Common myeloid progenitor, CD34-positive (primary cell): ENCODE results near the gene PACRG.

ENCODE experiments used
- CTCF ChIA-PET: fragments of 350-600 bp; sonication (Branson Sonifier 250); formaldehyde crosslinking; loops from one replicate; lab custom pipeline; 2021; ENCODE audit warnings: antibody characterized with exemption; lab: Charles Lee
- POLR2A ChIA-PET: fragments of 350-600 bp; sonication (Branson Sonifier 250); formaldehyde crosslinking; loops from one replicate; lab custom pipeline; 2021; ENCODE audit warnings: antibody characterized with exemption; lab: Charles Lee
- DNase-seq, 3 donors: peaks; one replicate each; pipeline versions ENCODE4 v3.0.0 to v3.0.0-alpha.2; 2013
- H3K27ac ChIP-seq, 2 experiments: 1 replicate in 1 of 2; 2 replicates in 1 of 2; pipeline ENCODE4 v1.7.0; 2013; ENCODE audit warnings: inconsistent platforms in 2 of 2, low read length in 2 of 2, mild to moderate bottlenecking in 2 of 2, low read depth in 1 of 2, moderate library complexity in 1 of 2; ENCODE audit not compliant: severe bottlenecking in 2 of 2, insufficient read depth in 1 of 2, poor library complexity in 1 of 2
- H3K27me3 ChIP-seq, 5 experiments: replicated peaks in 2 of 5; 1 replicate in 3 of 5; 2 replicates in 2 of 5; pipeline versions ENCODE4 v1.6.1 to v1.7.0; 2013; ENCODE audit warnings: low read length in 4 of 5, mild to moderate bottlenecking in 2 of 5, moderate library complexity in 2 of 5, inconsistent platforms in 1 of 5; ENCODE audit not compliant: insufficient read depth in 5 of 5, control insufficient read depth in 4 of 5
- H3K36me3 ChIP-seq, 4 experiments: 1 replicate in 2 of 4; 2 replicates in 2 of 4; pipeline versions ENCODE4 v1.6.1 to v1.7.0; 2013; ENCODE audit warnings: low read length in 3 of 4, control low read depth in 1 of 4, mild to moderate bottlenecking in 1 of 4; ENCODE audit not compliant: control insufficient read depth in 4 of 4, insufficient read depth in 4 of 4
- H3K4me1 ChIP-seq, 4 experiments: 1 replicate in 3 of 4; 2 replicates in 1 of 4; pipeline versions ENCODE4 v1.6.1 to v1.7.1; 2013; ENCODE audit warnings: low read length in 3 of 4, mild to moderate bottlenecking in 3 of 4, control low read depth in 1 of 4, inconsistent platforms in 1 of 4, moderate library complexity in 1 of 4; ENCODE audit not compliant: control insufficient read depth in 4 of 4, insufficient read depth in 4 of 4; ENCODE audit errors: control extremely low read depth in 1 of 4
- H3K4me3 ChIP-seq, 7 experiments: 1 replicate in 4 of 7; 2 replicates in 3 of 7; pipeline versions ENCODE4 v1.5.1 to v1.7.0; 2013; ENCODE audit warnings: mild to moderate bottlenecking in 7 of 7, low read length in 6 of 7, moderate library complexity in 6 of 7, inconsistent platforms in 2 of 7, low read depth in 2 of 7, control low read depth in 1 of 7; ENCODE audit not compliant: insufficient read depth in 4 of 7, control insufficient read depth in 1 of 7; ENCODE audit errors: extremely low read depth in 1 of 7
- H3K9me3 ChIP-seq, 5 experiments: 1 replicate in 4 of 5; 2 replicates in 1 of 5; pipeline versions ENCODE4 v1.6.1 to v1.7.1; 2013; ENCODE audit warnings: low read length in 4 of 5, mild to moderate bottlenecking in 2 of 5, inconsistent platforms in 1 of 5, low read depth in 1 of 5, moderate library complexity in 1 of 5; ENCODE audit not compliant: control insufficient read depth in 4 of 5, insufficient read depth in 2 of 5; ENCODE audit errors: control extremely low read depth in 1 of 5
- WGBS: methylation state at CpG from one replicate; pipeline ENCODE4 v1.1.5; 2013; ENCODE audit not compliant: insufficient coverage; 5-methylcytosine and 5-hydroxymethylcytosine counted together

The PACRG gene

GRCh38 chr6:163023700-163024099, 295.9 kb downstream of the PACRG start:
- no peak for DNase-seq
- H3K4me1 ChIP-seq: no peaks in the 10 kb centered on the region
- no peak overlapping the region for H3K27ac ChIP-seq
- H3K9me3 ChIP-seq: peaks cover 0 to 13% (median 2%) of the 10 kb centered on the region in 5 experiments
- ChIA-PET POLR2A (no interaction called here), CTCF (no interaction called here)
- H3K4me3 ChIP-seq: no peak overlapping the region
- WGBS: no CpG with 5 or more reads among the region's 1 CpG
- no peaks in the 10 kb centered on the region for H3K36me3 ChIP-seq
- no peaks in the 10 kb centered on the region for H3K27me3 ChIP-seq

DNA sequence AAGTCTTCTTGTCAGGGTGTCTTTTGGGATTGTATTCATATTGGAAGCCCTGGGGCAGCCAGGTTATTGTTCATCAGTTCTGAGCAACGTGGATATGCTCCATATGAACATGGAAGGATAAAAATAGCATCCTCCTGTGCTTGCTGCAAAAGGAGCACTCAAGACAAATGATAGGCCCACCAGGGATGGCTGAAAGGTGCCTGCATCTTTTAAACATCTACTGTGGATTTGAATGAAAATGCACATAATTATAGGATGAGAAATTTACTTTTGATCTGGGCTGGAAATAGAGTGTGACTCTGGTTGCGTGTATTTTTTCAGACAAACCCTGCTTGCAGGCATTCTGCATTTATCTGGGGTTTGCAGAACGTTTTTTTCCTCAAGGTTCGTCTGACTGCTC, 299.1 kb downstream of the PACRG start:
- CTCF ChIA-PET: no interaction called here
- WGBS: 85% methylated on average over 3 of the region's 4 CpGs

DNA sequence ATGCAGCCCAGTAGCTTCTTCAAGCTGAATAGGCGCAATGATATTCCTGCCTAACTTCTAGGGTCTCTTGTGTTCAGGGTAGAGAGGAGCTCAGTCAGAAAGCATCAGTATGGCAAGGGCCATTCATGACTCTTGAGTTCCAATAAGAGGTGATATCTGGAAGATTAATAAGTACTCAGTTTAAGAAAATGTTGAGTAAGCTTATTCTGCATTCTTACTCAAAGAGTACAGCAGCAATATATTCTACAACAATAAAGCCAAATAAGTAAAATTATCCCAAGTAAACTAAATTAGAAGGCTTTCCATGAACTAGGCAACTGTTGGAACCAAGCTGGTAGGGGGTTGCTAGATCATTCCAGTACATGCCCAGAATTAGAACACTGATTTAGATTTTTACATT, 303.2 kb downstream of the PACRG start:
- Histone ChIP-seq H3K4me1 (no peaks in the 10 kb centered on the region), H3K36me3 (no peaks in the 10 kb centered on the region), H3K9me3 (peaks cover 0 to 9% (median 0%) of the 10 kb centered on the region in 5 experiments), H3K27me3 (no peaks in the 10 kb centered on the region), H3K4me3 (no peak overlapping the region), H3K27ac (no peak overlapping the region)
- 83% methylated on average over 1 of the region's 1 CpG for WGBS
- CTCF ChIA-PET: no interaction called here
- POLR2A ChIA-PET: no interaction called here
- no peak for DNase-seq

More for the DNA sequence above, 299.1 kb downstream of the PACRG start:
- H3K4me1 ChIP-seq: no peaks in the 10 kb centered on the region
- H3K9me3 ChIP-seq: peaks cover 0 to 19% (median 2%) of the 10 kb centered on the region in 5 experiments
- no peak overlapping the region for H3K27ac ChIP-seq
- no peak for DNase-seq
- no peak overlapping the region for H3K4me3 ChIP-seq
- H3K36me3 ChIP-seq: no peaks in the 10 kb centered on the region
- POLR2A ChIA-PET: no interaction called here
- no peaks in the 10 kb centered on the region for H3K27me3 ChIP-seq

DNA sequence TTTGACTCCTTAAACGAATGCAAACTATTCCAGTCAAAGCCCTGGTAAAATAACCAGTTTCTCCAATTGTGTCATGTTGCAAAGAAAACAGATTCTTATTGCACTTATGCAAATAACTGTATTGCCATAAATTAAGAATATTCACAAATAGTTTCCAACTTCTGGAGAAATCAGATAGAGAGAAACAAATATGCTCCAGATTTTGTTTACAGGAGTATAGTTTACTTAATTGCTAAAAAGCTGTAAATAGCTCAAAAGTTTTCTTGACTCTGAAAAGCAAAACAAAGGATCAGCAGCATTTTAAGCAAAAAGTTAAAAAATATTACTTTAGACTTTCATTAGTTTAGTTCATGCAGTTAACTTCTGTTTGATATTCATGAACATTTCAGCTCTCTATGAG, 304.2 kb downstream of the PACRG start:
- no peaks in the 10 kb centered on the region for H3K4me1 ChIP-seq

DNA sequence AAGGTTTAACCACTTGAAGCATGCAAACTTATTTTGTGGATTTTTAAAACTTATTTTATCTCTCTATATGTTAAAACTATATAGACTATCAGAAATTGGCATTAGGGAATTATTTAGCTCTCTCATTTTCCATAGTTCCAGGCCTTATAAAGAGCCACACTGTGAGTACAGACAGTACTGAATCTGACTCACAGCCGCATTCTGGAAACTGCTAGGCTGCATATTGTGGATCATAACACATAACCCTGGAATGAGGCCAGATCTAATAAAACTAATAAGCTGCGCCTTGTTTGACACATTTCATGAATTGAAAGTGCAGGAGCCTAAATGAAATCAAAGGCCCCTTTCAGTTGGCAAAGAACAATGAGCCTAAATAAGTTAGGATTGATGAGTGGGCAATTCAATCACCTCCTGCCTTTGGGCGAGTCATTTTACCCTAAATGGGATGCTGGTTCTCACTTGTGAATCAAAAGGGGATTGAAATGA, 308.4 kb downstream of the PACRG start:
- no peaks in the 10 kb centered on the region for H3K4me1 ChIP-seq
- H3K27ac ChIP-seq: no peak overlapping the region
- H3K36me3 ChIP-seq: no peaks in the 10 kb centered on the region
- 89% methylated on average over 3 of the region's 3 CpGs for WGBS
- ChIA-PET CTCF (no interaction called here), POLR2A (no interaction called here)
- no peak for DNase-seq
- H3K27me3 ChIP-seq: no peaks in the 10 kb centered on the region
- peaks cover 0 to 6% (median 0%) of the 10 kb centered on the region in 5 experiments for H3K9me3 ChIP-seq
- H3K4me3 ChIP-seq: no peak overlapping the region

More for the DNA sequence above, 304.2 kb downstream of the PACRG start:
- POLR2A ChIA-PET: no interaction called here
- Histone ChIP-seq H3K9me3 (peaks cover 0 to 9% (median 0%) of the 10 kb centered on the region in 5 experiments), H3K27ac (no peak overlapping the region), H3K27me3 (no peaks in the 10 kb centered on the region), H3K36me3 (no peaks in the 10 kb centered on the region), H3K4me3 (no peak overlapping the region)
- CTCF ChIA-PET: no interaction called here
- no peak for DNase-seq
- 80% methylated on average over 1 of the region's 1 CpG for WGBS

GRCh38 chr6:163038317-163038716, 310.5 kb downstream of the PACRG start:
- H3K4me3 ChIP-seq: no peak overlapping the region
- CTCF ChIA-PET: no interaction called here
- H3K36me3 ChIP-seq: no peaks in the 10 kb centered on the region
- no peaks in the 10 kb centered on the region for H3K4me1 ChIP-seq
- no peak overlapping the region for H3K27ac ChIP-seq
- no peak for DNase-seq
- whole genome bisulfite sequencing: 83% methylated on average over 1 of the region's 2 CpGs
- H3K9me3 ChIP-seq: peaks cover 0 to 2% (median 0%) of the 10 kb centered on the region in 5 experiments
- POLR2A ChIA-PET: no interaction called here
- H3K27me3 ChIP-seq: no peaks in the 10 kb centered on the region

- WGBS: 84% methylated on average over 4 of the region's 5 CpGs
- ChIA-PET POLR2A (no interaction called here), CTCF (no interaction called here)
These were observed 320.6 kb downstream of the PACRG start for GRCh38 chr6:163048345-163048744.

More at GRCh38 chr6:163048345-163048744, 320.6 kb downstream of the PACRG start:
- Histone ChIP-seq H3K27me3 (no peaks in the 10 kb centered on the region), H3K4me1 (no peaks in the 10 kb centered on the region), H3K27ac (no peak overlapping the region), H3K4me3 (no peak overlapping the region), H3K9me3 (no peaks in the 10 kb centered on the region), H3K36me3 (no peaks in the 10 kb centered on the region)
- no peak for DNase-seq
